GM12801 (cell line): ENCODE results near the gene RYR1.

Experiments used
- CTCF ChIP-seq: IDR thresholded peaks from one replicate; pipeline ENCODE4 v1.5.1; 2011; ENCODE audit warnings: control low read depth; ENCODE audit not compliant: insufficient read length; ENCODE audit errors: extremely low read depth

The RYR1 gene

DNA sequence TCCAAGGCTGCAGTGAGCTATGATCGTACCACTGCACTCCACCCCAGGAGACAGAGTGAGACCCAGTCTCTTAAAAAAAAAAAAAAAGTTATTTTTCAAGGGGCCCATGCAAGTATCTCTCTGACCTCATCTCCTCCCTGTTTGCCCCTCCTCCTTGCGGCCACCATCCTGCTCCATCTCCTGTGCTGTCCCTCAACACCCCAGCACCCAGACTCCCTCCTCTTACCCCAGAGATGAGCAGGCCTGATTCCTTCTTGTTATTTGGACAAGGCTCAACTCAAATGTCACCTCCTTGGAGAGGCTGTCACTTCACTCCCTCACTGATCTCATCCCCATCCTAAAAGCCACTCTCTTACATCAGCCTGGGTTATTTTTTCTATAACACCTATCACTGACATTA lies 4.4 kb downstream of the RYR1 start:
- TF ChIP-seq CTCF, result no peak

DNA sequence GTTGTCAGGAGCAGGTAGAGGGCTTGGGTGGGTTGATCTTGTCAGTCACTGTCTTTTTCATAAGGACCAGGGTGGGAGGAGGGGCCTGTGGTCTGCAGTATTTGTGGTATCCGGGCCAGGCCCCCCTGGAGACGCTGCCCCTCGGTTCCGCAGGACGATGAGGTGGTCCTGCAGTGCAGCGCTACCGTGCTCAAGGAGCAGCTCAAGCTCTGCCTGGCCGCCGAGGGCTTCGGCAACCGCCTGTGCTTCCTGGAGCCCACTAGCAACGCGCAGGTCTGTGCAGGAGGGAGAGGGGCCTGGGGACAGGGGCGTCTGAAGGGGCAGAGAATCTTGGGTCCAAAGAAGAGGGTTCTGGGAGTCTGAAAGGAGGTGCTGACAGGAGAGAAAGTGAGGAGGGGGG lies 7.1 kb downstream of the RYR1 start:
- TF ChIP-seq CTCF, result no peak

DNA sequence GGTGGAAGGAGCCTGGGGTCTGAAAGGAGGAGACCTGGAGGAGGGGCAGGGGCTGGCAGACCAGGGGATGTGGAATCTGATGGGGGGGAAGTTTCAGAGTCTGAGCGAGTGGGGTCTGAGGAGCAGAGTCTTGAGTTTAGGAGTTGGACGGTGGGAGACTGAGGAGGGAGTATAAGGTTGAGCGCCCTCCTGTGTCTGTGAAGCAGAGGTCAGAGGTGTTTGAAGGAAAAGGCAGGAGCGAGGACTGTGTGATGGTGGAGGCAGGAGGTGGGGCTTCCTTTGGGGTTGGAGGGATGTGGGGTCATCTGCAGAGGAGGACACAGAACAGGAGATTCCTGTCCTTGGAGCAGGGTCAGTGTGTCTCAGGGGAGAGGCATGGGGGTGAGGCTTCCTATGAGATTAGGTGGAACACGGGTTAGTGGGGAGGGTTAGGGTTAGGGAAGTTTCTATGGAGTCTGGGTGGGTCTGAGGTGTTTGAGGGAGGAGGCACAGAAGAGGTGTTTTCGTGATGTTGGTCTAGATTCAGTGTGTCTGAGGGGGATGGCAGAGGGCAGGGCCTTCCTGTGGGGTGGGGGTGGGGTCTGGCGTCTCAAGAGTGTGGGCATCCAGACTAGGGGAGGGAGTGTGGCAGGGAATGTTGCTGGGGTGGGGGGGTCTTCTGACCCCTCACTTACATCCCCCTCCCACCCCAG lies 8.3 kb downstream of the RYR1 start:
- TF ChIP-seq CTCF, result no peak

- TF ChIP-seq CTCF, result no peak
Measured at GRCh38 chr19:38442736-38443135, 9.2 kb downstream of the RYR1 start.

- TF ChIP-seq CTCF, result no peak
Measured at GRCh38 chr19:38443458-38443999, 10.0 kb downstream of the RYR1 start.

GRCh38 chr19:38444026-38444425 lies 10.5 kb downstream of the RYR1 start:
- no peak for TF ChIP-seq CTCF

DNA sequence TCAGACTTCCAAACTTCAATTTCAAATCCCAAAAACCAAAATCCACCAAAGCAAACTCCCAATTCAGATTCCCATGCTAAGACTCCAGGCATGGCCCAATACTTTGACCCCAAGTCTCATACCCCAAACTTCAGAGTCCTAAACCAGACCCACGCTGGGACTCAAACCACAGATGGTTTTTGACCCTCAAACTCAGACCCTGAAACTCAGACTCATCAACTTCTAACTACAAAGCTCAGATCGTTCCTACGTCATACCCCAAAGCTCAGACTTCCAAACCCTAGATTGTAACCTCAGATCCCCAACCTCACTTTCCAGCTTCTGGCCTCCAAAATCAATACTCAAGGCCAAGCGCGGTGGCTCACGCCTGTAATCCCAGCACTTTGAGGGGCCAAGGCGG lies 11.9 kb downstream of the RYR1 start:
- TF ChIP-seq CTCF, result no peak

DNA sequence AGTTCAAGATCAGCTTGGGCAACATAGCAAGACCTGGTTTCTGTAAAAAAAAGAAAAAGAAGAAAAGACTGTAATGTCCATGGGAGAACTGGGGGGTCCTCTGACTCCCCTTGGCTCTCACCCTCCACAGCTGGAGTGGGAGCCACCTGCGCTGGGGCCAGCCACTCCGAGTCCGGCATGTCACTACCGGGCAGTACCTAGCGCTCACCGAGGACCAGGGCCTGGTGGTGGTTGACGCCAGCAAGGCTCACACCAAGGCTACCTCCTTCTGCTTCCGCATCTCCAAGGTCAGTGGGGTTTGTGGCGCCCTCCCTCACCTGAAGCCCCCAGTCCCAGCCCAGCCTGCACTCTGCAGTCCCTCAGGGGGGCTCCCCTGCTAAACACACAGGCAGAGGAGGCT lies 14.7 kb downstream of the RYR1 start:
- TF ChIP-seq CTCF, result no peak
